Mesendoderm (in vitro differentiated cells): ENCODE results near the gene MFNG.

ENCODE experiments used
- DNase-seq: peaks from one replicate; pipeline ENCODE4 v3.0.0; 2013
- H2AK5ac ChIP-seq: 2 replicates; pipeline ENCODE4 v1.6.1; 2013; ENCODE audit warnings: low read length, inconsistent platforms
- H2BK120ac ChIP-seq: 2 replicates; pipeline ENCODE4 v1.6.1; 2013; ENCODE audit warnings: low read depth, mild to moderate bottlenecking, low read length, moderate library complexity, mixed read lengths
- H2BK15ac ChIP-seq: replicated peaks from 2 replicates; pipeline ENCODE4 v1.6.1; 2013; ENCODE audit warnings: low read depth, mild to moderate bottlenecking, moderate library complexity
- H2BK5ac ChIP-seq: 2 replicates; pipeline ENCODE4 v1.6.1; 2013; ENCODE audit warnings: low read length, inconsistent platforms
- H3K18ac ChIP-seq: 2 replicates; pipeline ENCODE4 v1.6.1; 2013; ENCODE audit warnings: mild to moderate bottlenecking, low read length, mixed read lengths
- H3K23ac ChIP-seq: one replicate; pipeline ENCODE4 v1.6.1; 2013; ENCODE audit warnings: low read length
- H3K27ac ChIP-seq: 2 replicates; pipeline ENCODE4 v1.5.1; 2013; ENCODE audit warnings: low read depth, mild to moderate bottlenecking, inconsistent platforms, low read length, moderate library complexity
- H3K27me3 ChIP-seq: 2 replicates; pipeline ENCODE4 v1.6.1; 2013; ENCODE audit warnings: low read length, control low read depth, mild to moderate bottlenecking, inconsistent platforms; ENCODE audit not compliant: insufficient read depth, poor library complexity
- H3K36me3 ChIP-seq: 2 replicates; pipeline ENCODE4 v1.6.1; 2013; ENCODE audit warnings: low read length, inconsistent platforms; ENCODE audit not compliant: control insufficient read depth, insufficient read depth
- H3K4ac ChIP-seq: one replicate; pipeline ENCODE4 v1.6.1; 2013; ENCODE audit warnings: low read depth, mild to moderate bottlenecking, low read length, moderate library complexity
- H3K4me1 ChIP-seq: 2 replicates; pipeline ENCODE4 v1.6.1; 2013; ENCODE audit warnings: low read depth, low read length, inconsistent platforms; ENCODE audit not compliant: control insufficient read depth
- H3K4me2 ChIP-seq: 2 replicates; pipeline ENCODE4 v1.6.1; 2013; ENCODE audit warnings: low read length
- H3K4me3 ChIP-seq: 2 replicates; pipeline ENCODE4 v1.5.1; 2013; ENCODE audit warnings: mild to moderate bottlenecking, low read length
- H3K56ac ChIP-seq: one replicate; pipeline ENCODE4 v1.6.1; 2013; ENCODE audit warnings: low read length
- H3K79me1 ChIP-seq: 2 replicates; pipeline ENCODE4 v1.6.1; 2013; ENCODE audit warnings: low read length, inconsistent platforms
- H3K79me2 ChIP-seq: 2 replicates; pipeline ENCODE4 v1.6.1; 2013; ENCODE audit warnings: mild to moderate bottlenecking, low read length; ENCODE audit not compliant: control insufficient read depth, insufficient read depth
- H3K9ac ChIP-seq: 2 replicates; pipeline ENCODE4 v1.6.1; 2013; ENCODE audit warnings: low read length, inconsistent platforms
- H4K5ac ChIP-seq: one replicate; pipeline ENCODE4 v1.6.1; 2013; ENCODE audit warnings: low read length
- H4K8ac ChIP-seq: one replicate; pipeline ENCODE4 v1.6.1; 2013; ENCODE audit warnings: low read depth, mild to moderate bottlenecking, control low read depth, low read length, moderate library complexity
- WGBS: extraction: QIAGEN DNeasy Blood & Tissue Kit; methylation state at CpG from one replicate; pipeline ENCODE4 v1.1.7; 2013; ENCODE audit warnings: low lambda C conversion rate, missing lambda C conversion rate; ENCODE audit not compliant: insufficient coverage; ENCODE audit errors: extremely low coverage; 5-methylcytosine and 5-hydroxymethylcytosine counted together

Gene MFNG

GRCh38 chr22:37442537-37442936 lies 43.6 kb downstream of the MFNG start:
- Histone ChIP-seq H3K27ac (no peak overlapping the region), H3K4me2 (no peak overlapping the region), H3K56ac (no peak overlapping the region), H3K4me1 (no peaks in the 10 kb centered on the region), H3K79me2 (no peaks in the 10 kb centered on the region), H3K23ac (no peak overlapping the region), H3K4ac (no peak overlapping the region), H3K27me3 (no peaks in the 10 kb centered on the region), H3K18ac (no peak overlapping the region), H3K36me3 (no peaks in the 10 kb centered on the region), H3K4me3 (no peak overlapping the region), H4K8ac (no peak overlapping the region), H4K5ac (no peak overlapping the region), H2BK5ac (no peak overlapping the region), H2AK5ac (no peak overlapping the region), H2BK120ac (no peak overlapping the region), H2BK15ac (no peak overlapping the region), H3K9ac (no peak overlapping the region), H3K79me1 (no peaks in the 10 kb centered on the region)
- no CpG with 5 or more reads among the region's 2 CpGs for WGBS
- no peak for DNase-seq

GRCh38 chr22:37442135-37442534 lies 44.0 kb downstream of the MFNG start:
- no peak overlapping the region for H3K4me3 ChIP-seq
- no peaks in the 10 kb centered on the region for H3K27me3 ChIP-seq
- H2BK120ac ChIP-seq: no peak overlapping the region
- no peak overlapping the region for H2BK5ac ChIP-seq
- no peak overlapping the region for H3K4ac ChIP-seq
- no CpG with 5 or more reads among the region's 8 CpGs for WGBS
- no peak overlapping the region for H3K56ac ChIP-seq
- H3K9ac ChIP-seq: no peak overlapping the region
- no peak overlapping the region for H2AK5ac ChIP-seq
- no peak overlapping the region for H4K5ac ChIP-seq
- no peaks in the 10 kb centered on the region for H3K79me1 ChIP-seq
- H3K79me2 ChIP-seq: no peaks in the 10 kb centered on the region
- DNase-seq: no peak
- no peak overlapping the region for H3K27ac ChIP-seq
- no peak overlapping the region for H3K23ac ChIP-seq
- H3K4me2 ChIP-seq: no peak overlapping the region
- H3K36me3 ChIP-seq: no peaks in the 10 kb centered on the region
- no peaks in the 10 kb centered on the region for H3K4me1 ChIP-seq
- H3K18ac ChIP-seq: no peak overlapping the region
- no peak overlapping the region for H2BK15ac ChIP-seq
- no peak overlapping the region for H4K8ac ChIP-seq

GRCh38 chr22:37440875-37441274 lies 45.3 kb downstream of the MFNG start:
- H3K79me1 ChIP-seq: no peaks in the 10 kb centered on the region
- no peak for DNase-seq

GRCh38 chr22:37439347-37439746 lies 46.8 kb downstream of the MFNG start:
- Histone ChIP-seq H3K4ac (no peak overlapping the region), H4K8ac (no peak overlapping the region), H2AK5ac (no peak overlapping the region), H3K23ac (no peak overlapping the region), H3K79me1 (no peaks in the 10 kb centered on the region), H3K36me3 (no peaks in the 10 kb centered on the region), H3K4me2 (no peak overlapping the region), H3K56ac (no peak overlapping the region), H3K27me3 (no peaks in the 10 kb centered on the region), H3K4me1 (no peaks in the 10 kb centered on the region), H3K18ac (no peak overlapping the region), H3K9ac (no peak overlapping the region), H2BK120ac (no peak overlapping the region), H4K5ac (no peak overlapping the region), H3K4me3 (no peak overlapping the region), H3K27ac (no peak overlapping the region), H3K79me2 (no peaks in the 10 kb centered on the region), H2BK5ac (no peak overlapping the region), H2BK15ac (no peak overlapping the region)
- DNase-seq: no peak
- WGBS: no CpG with 5 or more reads among the region's 5 CpGs

More at GRCh38 chr22:37440875-37441274, 45.3 kb downstream of the MFNG start:
- Histone ChIP-seq H4K8ac (no peak overlapping the region), H3K27ac (no peak overlapping the region), H3K27me3 (no peaks in the 10 kb centered on the region), H3K79me2 (no peaks in the 10 kb centered on the region), H2BK120ac (no peak overlapping the region), H3K4me3 (no peak overlapping the region), H3K36me3 (no peaks in the 10 kb centered on the region), H3K4me2 (no peak overlapping the region), H3K18ac (no peak overlapping the region), H3K23ac (no peak overlapping the region), H2BK5ac (no peak overlapping the region), H3K9ac (no peak overlapping the region), H3K4ac (no peak overlapping the region), H4K5ac (no peak overlapping the region), H3K4me1 (no peaks in the 10 kb centered on the region), H3K56ac (no peak overlapping the region), H2AK5ac (no peak overlapping the region), H2BK15ac (no peak overlapping the region)
- WGBS: no CpG with 5 or more reads among the region's 4 CpGs

GRCh38 chr22:37435970-37436603 lies 50.1 kb downstream of the MFNG start:
- H4K5ac ChIP-seq: no peak overlapping the region
- H3K36me3 ChIP-seq: no peaks in the 10 kb centered on the region
- H3K4me2 ChIP-seq: no peak overlapping the region
- no CpG with 5 or more reads among the region's 5 CpGs for WGBS
- no peak overlapping the region for H2AK5ac ChIP-seq
- DNase-seq: no peak
- no peak overlapping the region for H2BK15ac ChIP-seq
- H2BK5ac ChIP-seq: no peak overlapping the region
- no peaks in the 10 kb centered on the region for H3K79me1 ChIP-seq
- no peak overlapping the region for H4K8ac ChIP-seq
- H3K27me3 ChIP-seq: no peaks in the 10 kb centered on the region
- no peak overlapping the region for H2BK120ac ChIP-seq
- H3K4me1 ChIP-seq: no peaks in the 10 kb centered on the region
- H3K4me3 ChIP-seq: no peak overlapping the region
- H3K23ac ChIP-seq: no peak overlapping the region
- no peak overlapping the region for H3K9ac ChIP-seq
- no peak overlapping the region for H3K56ac ChIP-seq
- H3K4ac ChIP-seq: no peak overlapping the region
- no peak overlapping the region for H3K27ac ChIP-seq
- H3K79me2 ChIP-seq: no peaks in the 10 kb centered on the region
- H3K18ac ChIP-seq: no peak overlapping the region

- Histone ChIP-seq H3K27ac (no peak overlapping the region), H3K23ac (no peak overlapping the region), H4K8ac (no peak overlapping the region), H2BK15ac (no peak overlapping the region), H3K56ac (no peak overlapping the region), H3K79me2 (no peaks in the 10 kb centered on the region), H3K79me1 (no peaks in the 10 kb centered on the region), H2BK120ac (no peak overlapping the region), H2AK5ac (no peak overlapping the region), H3K4me2 (no peak overlapping the region), H3K18ac (no peak overlapping the region), H3K4me1 (no peaks in the 10 kb centered on the region), H4K5ac (no peak overlapping the region), H3K36me3 (no peaks in the 10 kb centered on the region), H2BK5ac (no peak overlapping the region), H3K4ac (no peak overlapping the region), H3K9ac (no peak overlapping the region), H3K27me3 (no peaks in the 10 kb centered on the region), H3K4me3 (no peak overlapping the region)
- WGBS: no CpG with 5 or more reads among the region's 11 CpGs
- DNase-seq: no peak
Observed at GRCh38 chr22:37433786-37434185, 52.4 kb downstream of the MFNG start.
